Caki2 (cell line): Measurements from ENCODE around the gene URB1. TPM values are rescaled to one million over a fixed set of nuclear protein-coding genes. Genes with fewer than 3 reads are reported as not detected.
"Not testable (repeated sequence)": the region's sequence is repeated elsewhere in the genome, so short reads cannot be mapped to it uniquely, and the experiment has no call there.

Experiments used
- DNase-seq: peaks from one replicate; pipeline ENCODE4 v3.0.0-alpha.2; 2015; ENCODE audit warnings: low read depth
- in situ Hi-C: cut with HindIII; loops from 2 replicates; pipeline ENCODE4 v1.10.0; 2016; ENCODE audit warnings: low sequenced_read_pairs, low pct_unique_long_range_greater_than_20kb, mixed read lengths
- total RNA-seq: library from RNA; depleted of rRNA; stranded (reverse); fragments of >200 nt; shearing (Covaris generic); gene quantifications from 2 replicates; pipeline ENCODE4 v1.2.3, GENCODE V29; 2014; ENCODE audit warnings: low replicate concordance

URB1 gene
- total RNA-seq, 1 experiment from 2014 or later: 9.6 TPM

GRCh38 chr21:32312326-32312725 is 80.5 kb downstream of the URB1 start:
- no peak for DNase-seq
- in situ Hi-C loops: no loop called here

GRCh38 chr21:32311621-32312020 is 81.2 kb downstream of the URB1 start:
- in situ Hi-C loops: no loop called here
- DNase-seq: no peak

DNA sequence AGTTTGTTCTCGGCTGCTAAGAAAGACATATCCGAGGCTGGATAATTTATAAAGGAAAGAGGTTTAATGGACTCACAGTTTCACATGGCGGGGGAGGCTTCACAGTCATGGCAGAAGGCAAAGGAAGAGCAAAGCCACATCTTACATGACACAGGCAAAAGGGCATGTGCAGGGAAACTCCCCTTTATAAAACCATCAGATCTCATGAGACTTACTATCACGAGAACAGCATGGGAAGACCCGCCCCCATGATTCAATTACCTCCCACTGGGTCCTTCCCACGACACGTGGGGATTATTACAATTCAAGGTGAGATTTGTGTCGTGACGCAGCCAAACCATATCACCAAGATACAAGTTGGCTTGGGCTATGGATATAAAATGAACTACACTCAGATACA is 81.8 kb downstream of the URB1 start:
- DNase-seq, in situ Hi-C loops: not testable (repeated sequence)

GRCh38 chr21:32309906-32310460 is 82.8 kb downstream of the URB1 start:
- no peak for DNase-seq

DNA sequence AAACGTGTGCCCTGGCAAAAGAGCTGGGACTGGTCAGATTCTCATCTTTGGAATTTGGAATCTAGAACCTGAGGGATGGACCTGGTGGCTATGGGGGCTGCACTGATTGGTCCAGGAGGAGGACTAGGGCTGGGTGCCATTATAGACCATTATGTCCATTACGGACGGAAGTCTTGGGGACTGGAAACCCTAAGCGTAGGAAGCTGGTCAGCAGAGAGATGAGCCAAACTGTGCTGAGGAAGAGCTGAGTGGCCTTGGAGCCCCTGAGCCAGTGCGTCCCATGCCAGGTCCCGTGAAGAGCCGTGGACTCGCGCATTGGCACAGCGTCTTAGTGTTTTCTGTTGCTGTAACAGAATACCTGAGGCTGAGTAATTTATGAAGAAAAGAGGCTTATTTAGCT is 84.1 kb downstream of the URB1 start:
- in situ Hi-C loops: no loop called here
- no peak for DNase-seq

More at GRCh38 chr21:32309906-32310460, 82.8 kb downstream of the URB1 start:
- in situ Hi-C loops: no loop called here

- DNase-seq: no peak
- in situ Hi-C loops: no loop called here
Observed at GRCh38 chr21:32307706-32308105, 85.1 kb downstream of the URB1 start.

DNA sequence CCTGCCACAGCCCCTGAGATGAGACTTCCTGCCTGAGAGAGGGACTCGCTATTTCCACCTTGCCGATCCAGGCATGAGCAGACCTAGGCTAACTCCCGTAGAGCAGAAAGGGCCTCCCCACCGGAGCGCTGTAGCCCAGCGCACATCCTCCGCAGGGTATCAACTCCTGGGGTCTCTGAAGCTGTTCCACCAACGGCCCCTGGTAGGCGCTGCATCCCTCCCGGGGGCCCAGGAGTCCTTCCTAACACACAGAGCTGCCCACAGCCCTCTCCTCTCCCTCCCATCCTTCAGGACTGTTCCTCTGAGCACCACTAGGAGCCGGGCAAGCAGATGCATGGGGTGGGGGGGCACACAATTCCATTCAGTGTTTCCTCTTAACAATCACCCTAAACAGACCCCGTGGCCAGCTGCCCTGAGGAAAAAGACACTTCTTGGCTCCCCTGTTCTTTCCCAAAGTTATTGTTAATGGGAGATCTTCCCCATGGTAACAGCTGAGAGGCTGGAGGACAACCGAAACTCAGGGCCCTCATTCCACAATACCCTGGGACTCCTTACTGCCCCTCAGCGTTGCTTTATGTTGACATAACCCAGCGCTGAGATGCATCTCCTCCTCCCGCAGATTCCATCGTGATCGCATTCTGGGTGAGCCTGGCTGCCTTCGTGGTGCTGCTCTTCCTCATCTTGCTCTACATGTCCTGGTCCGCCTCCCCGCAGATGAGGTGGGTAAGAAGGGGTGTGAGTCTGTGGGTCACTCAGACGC is 86.6 kb downstream of the URB1 start:
- in situ Hi-C loops: no loop called here
- DNase-seq: no peak

DNA sequence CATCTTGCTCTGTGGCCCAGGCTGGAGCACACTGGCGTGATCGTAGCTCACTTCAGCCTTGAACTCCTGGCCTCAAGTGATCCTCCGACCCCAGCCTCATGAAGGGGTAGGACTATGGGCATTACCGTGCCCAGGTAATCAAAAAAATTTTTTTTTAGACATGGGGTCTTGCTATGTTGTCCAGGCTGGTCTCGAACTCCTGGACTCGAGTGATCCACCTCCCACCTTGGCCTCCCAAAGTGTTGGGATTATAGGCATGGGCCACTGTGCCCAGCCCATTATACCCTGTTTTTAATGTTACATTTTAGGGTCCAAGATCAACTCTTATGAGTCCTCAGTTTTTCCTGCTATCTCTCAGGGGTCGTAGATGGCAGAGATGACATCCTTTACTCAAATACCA is 87.8 kb downstream of the URB1 start:
- DNase-seq: no peak
- in situ Hi-C loops: no loop called here

- in situ Hi-C loops: no loop called here
- no peak for DNase-seq
Observed at GRCh38 chr21:32303385-32303784, 89.4 kb downstream of the URB1 start.

DNA sequence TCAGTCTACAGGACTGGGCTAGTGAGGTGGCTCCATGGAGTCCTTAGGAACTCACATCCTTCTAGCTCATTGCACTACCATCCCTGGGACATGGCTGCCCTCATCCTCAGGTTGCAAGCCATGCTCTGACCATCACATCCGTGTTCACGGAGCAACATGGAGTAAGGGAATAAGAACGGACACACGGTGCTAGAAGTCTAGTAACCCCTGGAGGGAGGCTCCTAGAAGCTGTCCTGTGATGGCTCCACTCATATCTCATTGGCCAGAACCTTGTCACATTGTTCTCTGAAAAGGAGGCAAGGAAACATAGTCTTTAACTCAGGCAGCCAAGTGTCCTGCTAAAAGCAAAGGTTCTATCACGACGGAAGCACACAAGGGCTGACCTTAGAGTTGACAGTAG is 90.3 kb downstream of the URB1 start:
- DNase-seq: no peak
- in situ Hi-C loops: no loop called here

- DNase-seq: no peak
- in situ Hi-C loops: no loop called here
Observed at GRCh38 chr21:32301596-32301995, 91.2 kb downstream of the URB1 start.

DNA sequence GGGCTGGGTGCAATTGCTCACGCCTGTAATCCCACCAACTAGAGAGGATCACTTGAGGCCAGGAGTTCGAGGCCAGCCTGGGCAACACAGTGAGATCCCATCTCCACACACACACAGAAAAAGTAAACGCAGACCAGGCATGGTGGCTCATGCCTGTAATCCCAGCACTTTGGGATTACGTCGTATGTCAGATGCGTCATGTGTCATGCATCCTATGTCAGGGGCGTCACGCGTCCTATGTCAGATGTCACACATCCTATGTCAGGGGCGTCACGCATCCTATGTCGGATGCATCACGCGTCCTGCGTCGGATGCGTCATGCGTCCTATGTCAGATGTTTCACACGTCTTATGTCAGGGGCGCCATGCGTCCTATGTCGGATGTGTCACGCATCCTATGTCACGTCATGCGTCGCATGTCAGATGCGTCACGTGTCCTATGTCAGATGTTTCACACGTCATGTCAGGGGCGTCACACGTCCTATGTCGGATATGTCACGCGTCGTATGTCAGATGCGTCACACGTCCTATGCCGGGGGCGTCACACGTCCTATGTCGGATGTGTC is 92.6 kb downstream of the URB1 start:
- in situ Hi-C loops: no loop called here
- DNase-seq: no peak

DNA sequence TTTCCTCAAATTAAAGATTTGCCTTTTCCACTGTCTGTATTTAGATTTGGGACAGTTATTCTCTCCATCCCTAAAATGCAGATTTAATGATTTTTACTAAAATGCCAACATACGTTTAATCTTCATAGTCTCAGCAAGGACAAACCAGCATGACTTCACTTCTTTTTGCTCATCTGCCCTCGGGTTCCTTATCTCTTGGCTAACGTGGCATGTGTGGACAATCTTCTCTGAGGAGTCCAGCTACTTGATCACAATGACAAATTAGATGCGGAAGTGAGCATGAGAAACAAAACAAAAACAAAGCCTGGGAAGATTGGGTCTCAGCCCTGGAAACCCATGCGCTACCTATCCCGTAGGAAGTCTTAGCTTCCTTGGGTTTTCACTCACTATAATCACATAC is 93.1 kb downstream of the URB1 start:
- DNase-seq: no peak
- in situ Hi-C loops: no loop called here

GRCh38 chr21:32298658-32299081 is 94.1 kb downstream of the URB1 start, which contains the start of gene MRAP:
TSS of gene MRAP (plus strand) at chr21:32298855. CDS start at chr21:32298972, 117 bp downstream.
- in situ Hi-C loops: no loop called here
- DNase-seq: no peak

DNA sequence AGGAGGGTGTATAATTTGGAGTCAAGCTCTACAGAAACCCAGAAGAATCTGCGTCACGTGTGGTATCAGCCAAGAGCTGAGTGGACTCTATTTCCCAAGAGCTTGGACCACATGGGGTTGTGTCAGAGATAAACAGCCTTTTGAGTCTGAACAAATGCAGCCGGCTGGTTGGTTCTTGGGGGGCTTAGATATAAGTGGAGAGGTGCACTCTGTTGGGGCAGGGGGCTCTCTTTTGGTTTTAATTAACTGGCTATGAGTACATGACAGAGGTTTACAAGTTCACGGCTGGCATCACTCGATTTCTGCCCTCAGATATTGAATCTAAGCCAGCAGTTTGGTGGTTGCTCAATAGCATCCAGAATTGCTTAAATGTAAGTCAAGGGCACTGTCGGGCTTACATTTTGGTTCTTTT is 94.7 kb downstream of the URB1 start:
- in situ Hi-C loops: no loop called here
- DNase-seq: no peak

- DNase-seq: no peak
- in situ Hi-C loops: no loop called here
Observed at GRCh38 chr21:32297449-32297848, 95.4 kb downstream of the URB1 start.

DNA sequence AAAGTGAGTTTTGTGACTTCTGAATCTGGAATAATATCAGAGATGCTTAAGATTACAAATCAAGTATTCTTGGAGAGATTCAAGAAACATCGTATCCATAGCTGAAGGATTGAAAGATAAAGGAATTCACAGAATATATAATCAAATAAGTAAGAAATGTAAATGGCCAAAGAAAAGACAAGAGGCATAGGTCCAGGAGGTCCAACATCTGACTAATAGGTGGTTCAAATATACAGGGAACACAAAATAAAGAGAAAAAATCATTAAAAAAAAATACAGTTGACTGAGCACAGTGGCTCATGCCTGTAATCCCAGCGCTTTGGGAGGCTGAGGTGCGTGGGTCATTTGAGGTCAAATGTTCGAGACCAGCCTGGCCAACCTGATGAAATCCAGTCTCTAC is 107.3 kb downstream of the URB1 start:
- in situ Hi-C loops: no loop called here
- no peak for DNase-seq

DNA sequence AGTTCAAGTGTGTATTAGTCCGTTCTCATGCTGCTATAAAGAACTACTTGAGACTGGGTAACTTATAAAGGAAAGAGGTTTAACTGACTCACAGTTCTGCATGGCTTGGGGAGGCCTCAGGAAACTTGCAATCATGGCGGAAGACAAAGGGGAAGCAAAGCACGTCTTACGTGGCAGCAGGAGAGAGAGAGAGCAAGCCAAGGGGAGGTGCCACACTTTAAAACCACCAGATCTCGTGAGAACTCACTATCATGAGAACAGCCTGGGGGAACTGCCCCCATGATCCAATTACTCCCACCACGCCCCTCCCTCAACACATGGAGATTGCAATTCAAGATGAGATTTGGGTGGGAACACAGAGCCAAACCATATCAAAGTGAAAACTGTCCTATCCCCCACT is 109.8 kb downstream of the URB1 start:
- no peak for DNase-seq
- in situ Hi-C loops: no loop called here

DNA sequence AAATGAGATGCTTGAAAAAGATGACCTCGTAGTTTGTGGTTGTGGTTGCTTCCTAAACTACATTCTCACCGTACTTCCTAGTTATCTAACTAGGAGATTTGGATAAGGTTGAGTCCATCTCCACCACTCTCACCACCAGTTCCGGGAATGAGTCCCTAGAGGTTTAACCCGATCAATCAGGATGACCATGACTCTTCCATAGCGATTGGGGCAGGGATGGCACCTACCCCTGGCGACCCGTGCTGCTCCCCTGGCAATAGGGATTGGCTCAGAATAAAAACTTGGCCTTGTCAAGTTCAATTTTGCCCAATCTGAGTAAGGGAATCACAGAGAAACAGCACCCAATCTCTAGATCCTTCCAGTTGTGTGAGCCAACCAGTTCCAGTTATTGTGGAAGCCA is 111.3 kb downstream of the URB1 start:
- in situ Hi-C loops: no loop called here
- DNase-seq: no peak

DNA sequence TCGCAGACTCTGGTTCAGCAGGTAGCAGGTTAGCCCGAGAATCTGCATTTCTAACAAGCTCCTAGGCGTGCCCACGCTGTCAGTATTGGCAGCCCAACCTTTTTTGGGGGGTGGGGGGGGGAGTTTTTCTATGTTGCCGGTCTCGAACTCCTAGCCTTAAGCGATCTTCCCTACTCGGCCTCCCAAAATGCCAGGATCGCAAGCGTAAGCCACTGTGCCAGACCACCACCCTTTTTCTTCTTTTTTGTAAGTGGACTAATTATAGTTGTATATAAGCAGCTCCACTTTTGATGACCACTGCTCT is 113.5 kb downstream of the URB1 start:
- in situ Hi-C loops: no loop called here

More for the DNA sequence above, 113.5 kb downstream of the URB1 start:
- DNase-seq: no peak
